Measurements from ENCODE around the gene FKBP14.
A peak's percentile ranks its signal among the peaks of the same experiment; 100 is the strongest.

The FKBP14 gene

DNA sequence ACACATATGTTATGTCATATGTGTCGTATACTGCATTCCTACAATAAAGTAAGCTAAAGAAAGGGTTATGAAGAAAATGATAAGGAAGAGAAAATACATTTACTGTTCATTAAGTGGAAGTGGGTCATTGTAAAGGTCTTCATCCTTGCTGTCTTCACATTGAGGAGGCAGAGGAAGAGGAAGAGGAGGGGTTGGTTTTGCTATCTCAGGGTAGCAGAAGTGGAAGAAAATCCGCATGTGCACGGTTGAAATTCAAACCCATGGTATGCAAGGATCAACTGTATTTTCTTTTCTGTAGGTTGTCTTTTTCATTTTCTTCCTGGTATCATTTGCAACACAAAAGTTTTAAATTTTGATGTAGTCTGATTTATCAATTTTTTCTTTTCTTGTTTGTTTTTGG lies 8.0 kb upstream of the FKBP14 start:
- TF ChIP-seq, protein P1, sequence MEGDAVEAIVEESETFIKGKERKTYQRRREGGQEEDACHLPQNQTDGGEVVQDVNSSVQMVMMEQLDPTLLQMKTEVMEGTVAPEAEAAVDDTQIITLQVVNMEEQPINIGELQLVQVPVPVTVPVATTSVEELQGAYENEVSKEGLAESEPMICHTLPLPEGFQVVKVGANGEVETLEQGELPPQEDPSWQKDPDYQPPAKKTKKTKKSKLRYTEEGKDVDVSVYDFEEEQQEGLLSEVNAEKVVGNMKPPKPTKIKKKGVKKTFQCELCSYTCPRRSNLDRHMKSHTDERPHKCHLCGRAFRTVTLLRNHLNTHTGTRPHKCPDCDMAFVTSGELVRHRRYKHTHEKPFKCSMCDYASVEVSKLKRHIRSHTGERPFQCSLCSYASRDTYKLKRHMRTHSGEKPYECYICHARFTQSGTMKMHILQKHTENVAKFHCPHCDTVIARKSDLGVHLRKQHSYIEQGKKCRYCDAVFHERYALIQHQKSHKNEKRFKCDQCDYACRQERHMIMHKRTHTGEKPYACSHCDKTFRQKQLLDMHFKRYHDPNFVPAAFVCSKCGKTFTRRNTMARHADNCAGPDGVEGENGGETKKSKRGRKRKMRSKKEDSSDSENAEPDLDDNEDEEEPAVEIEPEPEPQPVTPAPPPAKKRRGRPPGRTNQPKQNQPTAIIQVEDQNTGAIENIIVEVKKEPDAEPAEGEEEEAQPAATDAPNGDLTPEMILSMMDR (IDR thresholded peaks at IDR 0.05; ENCODE audit: low read depth, low read length): no peak
- no peak for DNase-seq (ENCODE audit: extremely low read depth, low read depth)

GRCh38 chr7:30032310-30033125 lies 6.0 kb upstream of the FKBP14 start:
- TF ChIP-seq, protein P1 (IDR thresholded peaks at IDR 0.05; ENCODE audit: low read depth, low read length): no peak
- no peak for DNase-seq (ENCODE audit: extremely low read depth, low read depth)

- TF ChIP-seq, protein P1 (IDR thresholded peaks at IDR 0.05; ENCODE audit: low read depth, low read length): no peak
- no peak for DNase-seq (ENCODE audit: extremely low read depth, low read depth)
Observed at GRCh38 chr7:30029696-30030095, 3.2 kb upstream of the FKBP14 start.

- DNase-seq (ENCODE audit: extremely low read depth, low read depth): no peak
- TF ChIP-seq, protein P1 (IDR thresholded peaks at IDR 0.05; ENCODE audit: low read depth, low read length): no peak
Observed at GRCh38 chr7:30028749-30029635, 2.5 kb upstream of the FKBP14 start.

- TF ChIP-seq, protein P1 (IDR thresholded peaks at IDR 0.05; ENCODE audit: low read depth, low read length): no peak
- DNase-seq (ENCODE audit: extremely low read depth, low read depth): peak; percentile 64
Observed at GRCh38 chr7:30028216-30028748, 1.8 kb upstream of the FKBP14 start, which contains the start of gene PLEKHA8. Gene PLEKHA8, plus strand, starts transcription at chr7:30028412. Its CDS starts 351 bp downstream, at chr7:30028763.

- TF ChIP-seq, protein P1 (IDR thresholded peaks at IDR 0.05; ENCODE audit: low read depth, low read length): no peak
- DNase-seq (ENCODE audit: extremely low read depth, low read depth): no peak
Observed at GRCh38 chr7:30027740-30028215, 1.3 kb upstream of the FKBP14 start.

Measured in AG09319 (cell line).